ENCODE measurements around the gene ZNF672. TPM values are rescaled to one million over a fixed set of nuclear protein-coding genes. Genes with fewer than 3 reads are reported as not detected.

Gene ZNF672
- total RNA-seq, 1 experiment from 2014 or later: 29.1 TPM

GRCh38 chr1:248850124-248850523, 12.1 kb downstream of the ZNF672 start:
- Mint-ChIP-seq H3K27me3 (ENCODE audit: insufficient read depth, unreplicated experiment) (no peaks in the 10 kb centered on the region), H3K4me1 (ENCODE audit: low read depth, unreplicated experiment) (no peaks in the 10 kb centered on the region), H3K9me3 (ENCODE audit: unreplicated experiment) (no peaks in the 10 kb centered on the region), H3K27ac (ENCODE audit: unreplicated experiment) (no peak overlapping the region), H3K36me3 (ENCODE audit: insufficient read depth, unreplicated experiment) (peaks cover 36% of the 10 kb centered on the region), H3K4me3 (ENCODE audit: unreplicated experiment) (no peak overlapping the region)
- H3K27me3 ChIP-seq (replicated peaks; ENCODE audit: control insufficient read depth, insufficient read depth, low read length): no peaks in the 10 kb centered on the region
- intact Hi-C loops (cut with micrococcal nuclease; ENCODE audit: unreplicated experiment): no loop called here
- POLR2A ChIA-PET: no interaction called here
- no peak for DNase-seq
- H3K9me3 ChIP-seq: no peaks in the 10 kb centered on the region
- H3K4me1 ChIP-seq: no peaks in the 10 kb centered on the region
- TF ChIP-seq CTCF (IDR thresholded peaks at IDR 0.05; ENCODE audit: insufficient read depth in 1 of 2, low read depth in 1 of 2, low read length in 1 of 2, severe bottlenecking in 1 of 2, unreplicated experiment in 1 of 2): no peak
- CTCF ChIA-PET: no interaction called here
- BruUV-seq (replicated peaks): no TSS peak
- H3K4me3 ChIP-seq (ENCODE audit: low read depth, low read length): no peak overlapping the region
- no peaks in the 10 kb centered on the region; the same call in none of the 2 replicates for H3K36me3 ChIP-seq (ENCODE audit: control insufficient read depth, insufficient read depth, low read length)

DNA sequence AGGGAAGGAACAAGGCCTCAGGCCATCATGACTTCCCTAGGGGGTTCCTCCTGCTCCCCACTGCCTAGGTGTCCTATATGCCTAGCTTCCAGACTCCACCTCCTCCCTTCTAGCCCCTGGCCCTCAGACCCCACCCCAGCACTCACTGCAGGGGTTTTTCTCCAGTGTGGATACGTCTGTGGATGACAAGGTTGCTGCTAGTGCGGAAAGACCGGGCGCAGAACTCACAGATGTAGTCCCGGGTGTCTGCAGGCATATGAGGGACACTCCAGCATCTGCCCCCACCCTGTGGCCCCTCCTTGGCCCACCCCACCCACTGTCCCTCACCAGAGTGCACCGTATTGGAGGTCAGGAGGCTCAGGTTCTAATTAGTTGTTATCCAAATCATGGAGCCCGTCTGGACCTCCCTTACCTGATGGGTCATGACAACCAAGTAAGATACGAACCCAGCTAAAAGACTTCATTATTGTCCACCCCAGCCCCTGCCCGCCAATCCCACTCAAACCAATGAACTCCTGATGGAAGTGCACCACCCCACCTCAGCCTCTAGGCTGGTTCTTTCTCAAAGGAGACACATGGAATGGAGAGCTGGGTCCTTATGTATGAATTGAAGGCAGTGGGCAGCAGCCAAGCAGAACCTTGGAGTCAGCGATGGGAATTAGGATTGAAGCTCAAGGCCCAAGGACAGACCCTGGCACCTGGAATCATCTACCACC, 12.7 kb downstream of the ZNF672 start:
- Histone ChIP-seq H3K9me3 (no peaks in the 10 kb centered on the region), H3K4me3 (ENCODE audit: low read depth, low read length) (no peak overlapping the region), H3K27me3 (replicated peaks; ENCODE audit: control insufficient read depth, insufficient read depth, low read length) (no peaks in the 10 kb centered on the region), H3K36me3 (ENCODE audit: control insufficient read depth, insufficient read depth, low read length) (no peaks in the 10 kb centered on the region; the same call in none of the 2 replicates), H3K4me1 (no peaks in the 10 kb centered on the region)
- DNase-seq: no peak
- Mint-ChIP-seq H3K27me3 (ENCODE audit: insufficient read depth, unreplicated experiment) (no peaks in the 10 kb centered on the region), H3K4me1 (ENCODE audit: low read depth, unreplicated experiment) (no peaks in the 10 kb centered on the region), H3K36me3 (ENCODE audit: insufficient read depth, unreplicated experiment) (peaks cover 31% of the 10 kb centered on the region), H3K4me3 (ENCODE audit: unreplicated experiment) (no peak overlapping the region), H3K9me3 (ENCODE audit: unreplicated experiment) (no peaks in the 10 kb centered on the region), H3K27ac (ENCODE audit: unreplicated experiment) (no peak overlapping the region)
- ChIA-PET POLR2A (no interaction called here), CTCF (interaction anchor here (0.7 kb wide), 1 partner anchor 12 kb away, joined by 4 read pairs; no protein-coding TSS in a partner anchor)
- no peak for TF ChIP-seq CTCF (IDR thresholded peaks at IDR 0.05; ENCODE audit: insufficient read depth in 1 of 2, low read depth in 1 of 2, low read length in 1 of 2, severe bottlenecking in 1 of 2, unreplicated experiment in 1 of 2)
- intact Hi-C loops (cut with micrococcal nuclease; ENCODE audit: unreplicated experiment): no loop called here
- BruUV-seq (replicated peaks): no TSS peak

DNA sequence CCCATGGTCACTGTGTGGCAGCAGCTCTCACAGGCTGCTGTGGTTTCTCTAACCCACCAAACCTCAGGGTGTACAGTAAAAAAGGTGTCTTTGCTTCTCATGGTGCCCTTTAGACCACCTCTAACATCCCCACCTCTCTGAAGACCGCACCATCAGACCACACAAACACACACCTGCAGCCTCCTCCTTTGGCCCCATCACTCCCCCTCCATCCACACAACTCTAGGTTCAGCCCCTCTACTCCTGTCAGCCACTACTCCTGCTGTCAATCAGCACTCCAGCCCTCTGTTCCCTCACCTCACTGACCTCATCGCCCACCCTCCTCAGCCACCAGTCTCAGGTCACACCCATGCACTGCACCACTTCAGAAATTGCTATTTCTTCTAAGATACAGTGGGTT, 13.4 kb downstream of the ZNF672 start:
- Mint-ChIP-seq H3K27ac (ENCODE audit: unreplicated experiment) (no peak overlapping the region), H3K4me3 (ENCODE audit: unreplicated experiment) (no peak overlapping the region), H3K9me3 (ENCODE audit: unreplicated experiment) (no peaks in the 10 kb centered on the region), H3K27me3 (ENCODE audit: insufficient read depth, unreplicated experiment) (no peaks in the 10 kb centered on the region), H3K4me1 (ENCODE audit: low read depth, unreplicated experiment) (no peaks in the 10 kb centered on the region), H3K36me3 (ENCODE audit: insufficient read depth, unreplicated experiment) (peaks cover 24% of the 10 kb centered on the region)
- no peak for TF ChIP-seq CTCF (IDR thresholded peaks at IDR 0.05; ENCODE audit: insufficient read depth in 1 of 2, low read depth in 1 of 2, low read length in 1 of 2, severe bottlenecking in 1 of 2, unreplicated experiment in 1 of 2)
- ChIA-PET POLR2A (no interaction called here), CTCF (interaction anchor here (0.7 kb wide), 1 partner anchor 13 kb away, joined by 4 read pairs; no protein-coding TSS in a partner anchor)
- H3K4me1 ChIP-seq: no peaks in the 10 kb centered on the region
- no peaks in the 10 kb centered on the region; the same call in none of the 2 replicates for H3K36me3 ChIP-seq (ENCODE audit: control insufficient read depth, insufficient read depth, low read length)
- intact Hi-C loops (cut with micrococcal nuclease; ENCODE audit: unreplicated experiment): no loop called here
- no peak for DNase-seq
- no TSS peak for BruUV-seq (replicated peaks)
- H3K4me3 ChIP-seq (ENCODE audit: low read depth, low read length): no peak overlapping the region
- no peaks in the 10 kb centered on the region for H3K9me3 ChIP-seq
- no peaks in the 10 kb centered on the region for H3K27me3 ChIP-seq (replicated peaks; ENCODE audit: control insufficient read depth, insufficient read depth, low read length)

Data from Caco-2 (cell line).